ENCODE measurements around the gene DUSP16.
A peak's percentile ranks its signal among the peaks of the same experiment; 100 is the strongest.

DUSP16 gene

DNA sequence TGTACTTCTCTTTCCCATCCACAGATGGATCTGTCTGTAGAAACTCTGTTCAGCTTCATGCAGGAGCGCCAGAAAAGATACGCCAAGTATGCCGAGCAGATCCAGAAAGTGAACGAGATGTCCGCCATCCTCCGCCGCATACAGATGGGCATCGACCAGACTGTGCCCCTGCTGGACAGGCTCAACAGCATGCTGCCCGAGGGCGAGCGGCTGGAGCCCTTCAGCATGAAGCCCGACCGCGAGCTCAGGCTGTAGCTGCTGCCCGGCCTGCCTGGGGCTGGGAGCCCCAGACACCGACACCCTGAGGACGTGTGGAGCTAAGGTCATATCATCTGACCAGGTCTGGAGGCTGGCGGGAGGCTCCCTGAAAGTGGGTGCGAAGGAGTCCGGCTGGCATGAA, 97.1 kb downstream of the DUSP16 start:
- DNase-seq = no peak

DNA sequence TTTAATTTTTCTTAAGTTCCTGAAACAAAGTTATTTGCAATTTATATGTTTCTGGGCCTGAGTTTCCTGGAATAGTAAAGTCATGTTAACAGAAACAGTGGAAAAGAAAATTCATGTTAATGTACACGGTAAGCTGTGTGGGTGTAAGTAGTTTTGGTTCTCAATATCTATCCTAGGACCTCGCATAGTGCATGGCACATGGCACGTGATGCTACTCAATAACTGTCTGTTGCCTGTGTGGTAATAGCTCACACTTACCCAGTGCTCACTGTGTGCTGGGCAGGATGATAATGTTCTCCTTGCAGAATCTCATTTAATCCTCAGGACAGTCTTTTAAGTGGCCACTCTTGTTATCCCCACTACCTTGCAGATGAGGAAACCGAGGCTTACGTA, 100.7 kb downstream of the DUSP16 start:
- no peak for DNase-seq

- no peak for DNase-seq
Measured at GRCh38 chr12:12460935-12461922, 101.4 kb downstream of the DUSP16 start.

- no peak for DNase-seq
Measured at GRCh38 chr12:12456637-12457036, 106.0 kb downstream of the DUSP16 start.

GRCh38 chr12:12454315-12454714, 108.3 kb downstream of the DUSP16 start:
- no peak for DNase-seq

- DNase-seq = no peak
Measured at GRCh38 chr12:12453635-12454034, 109.0 kb downstream of the DUSP16 start.

DNA sequence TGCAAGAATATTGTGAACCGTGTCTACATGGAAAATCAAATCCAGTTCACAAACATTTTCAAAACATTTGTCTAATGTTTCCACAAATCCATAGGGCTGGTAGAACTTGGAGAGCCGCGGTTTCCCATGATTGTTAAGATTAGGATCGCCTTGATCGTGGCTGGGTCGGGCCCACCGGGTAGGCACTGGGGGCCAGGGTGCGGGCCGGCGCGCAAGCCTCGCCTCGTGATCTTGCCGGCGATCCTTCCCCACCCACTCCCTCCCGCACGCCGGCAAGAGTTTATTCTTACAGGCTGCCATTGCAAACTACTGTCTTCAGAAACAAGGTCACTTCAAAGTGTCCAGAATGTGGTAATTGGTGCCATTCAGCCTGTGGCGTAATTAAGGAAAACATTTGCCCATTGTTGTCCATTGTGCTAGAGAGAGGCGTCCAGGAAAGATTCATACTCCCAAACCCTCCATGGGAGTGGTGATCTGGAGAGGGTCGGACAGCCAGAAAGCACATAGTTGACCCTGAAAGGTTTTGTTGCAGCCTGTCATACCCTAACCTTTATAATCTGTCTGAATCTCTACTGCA, 110.2 kb downstream of the DUSP16 start:
- no peak for DNase-seq

DNA sequence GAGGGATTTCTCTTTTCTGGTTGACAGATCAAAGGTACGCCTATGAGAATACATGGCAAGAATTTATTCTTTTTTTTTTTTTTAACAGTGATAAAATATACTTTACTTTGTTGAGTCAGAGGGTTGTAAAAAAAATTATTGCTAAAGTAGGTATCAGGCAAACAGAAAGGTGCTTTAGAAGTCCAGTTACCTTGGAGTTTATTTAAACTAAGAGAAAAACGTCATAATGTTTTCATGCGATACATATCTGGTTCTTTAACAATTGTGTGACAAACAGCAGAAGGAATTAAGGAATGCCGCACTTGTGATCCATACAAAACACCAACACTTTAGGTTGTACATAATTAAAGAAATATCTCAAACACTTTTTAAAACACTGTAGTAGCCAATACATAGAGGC, 111.6 kb downstream of the DUSP16 start:
- DNase-seq = no peak

DNA sequence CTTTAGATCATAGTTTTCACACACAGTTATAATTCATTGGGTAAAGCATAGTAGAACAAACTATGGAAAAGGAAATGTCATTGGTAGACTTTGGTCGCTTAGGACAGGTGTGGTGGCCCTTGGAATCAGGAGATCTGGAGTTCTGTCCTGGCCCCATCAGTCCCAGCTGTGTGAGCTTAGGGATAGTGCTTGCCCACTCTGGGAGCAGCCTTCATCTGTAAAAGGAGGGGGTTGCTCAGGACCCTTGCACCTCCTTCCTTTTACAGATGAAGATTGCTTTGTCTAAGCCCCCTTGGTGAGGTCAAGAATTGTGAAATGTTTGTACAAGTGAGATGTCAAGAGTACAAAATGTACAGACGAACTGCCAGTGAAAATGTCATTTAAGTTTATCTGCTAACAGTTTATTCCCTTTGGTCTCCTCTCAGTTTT, 112.6 kb downstream of the DUSP16 start:
- DNase-seq = no peak

- no peak for DNase-seq
Measured at GRCh38 chr12:12449533-12450025, 113.1 kb downstream of the DUSP16 start.

GRCh38 chr12:12447837-12448236, 114.8 kb downstream of the DUSP16 start:
- DNase-seq = no peak

DNA sequence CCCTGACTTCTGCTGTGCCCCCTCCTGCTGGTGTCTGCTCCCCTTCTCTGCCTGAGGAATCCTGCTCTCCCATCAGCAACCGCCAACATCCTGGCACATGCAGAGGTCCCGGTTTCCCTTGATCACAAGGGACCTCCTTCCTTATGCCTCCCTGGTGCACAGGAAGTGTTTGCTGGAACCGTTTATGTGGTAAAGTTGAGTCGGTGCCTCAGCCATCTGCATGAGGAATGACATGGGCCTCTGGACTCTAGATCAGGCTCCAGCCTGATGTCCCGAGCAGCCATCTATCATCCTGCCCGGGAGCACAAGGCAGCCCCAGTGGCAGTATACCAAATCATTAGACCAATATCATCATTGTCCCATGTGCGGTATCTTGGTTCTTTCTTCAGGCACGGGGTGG, 115.4 kb downstream of the DUSP16 start:
- DNase-seq = no peak

DNA sequence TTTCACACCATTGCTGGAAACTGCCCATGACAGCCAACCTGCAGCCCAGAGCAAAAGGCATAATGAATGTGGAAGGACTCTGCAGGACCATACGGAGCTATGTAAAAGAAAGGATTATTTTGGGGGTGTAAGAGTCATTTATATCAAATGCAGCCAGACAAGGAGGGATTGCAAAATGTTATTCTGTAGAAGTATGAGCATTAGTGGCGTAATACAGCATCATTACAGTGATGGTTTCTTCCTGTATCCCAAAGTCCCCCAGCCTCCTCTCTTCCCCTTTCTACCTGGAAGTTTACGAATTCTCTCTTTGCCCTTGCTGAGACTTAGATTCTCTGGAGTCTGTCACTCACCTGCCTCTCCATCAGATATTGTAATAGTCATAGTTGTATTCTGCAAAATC, 115.9 kb downstream of the DUSP16 start:
- DNase-seq = no peak

DNA sequence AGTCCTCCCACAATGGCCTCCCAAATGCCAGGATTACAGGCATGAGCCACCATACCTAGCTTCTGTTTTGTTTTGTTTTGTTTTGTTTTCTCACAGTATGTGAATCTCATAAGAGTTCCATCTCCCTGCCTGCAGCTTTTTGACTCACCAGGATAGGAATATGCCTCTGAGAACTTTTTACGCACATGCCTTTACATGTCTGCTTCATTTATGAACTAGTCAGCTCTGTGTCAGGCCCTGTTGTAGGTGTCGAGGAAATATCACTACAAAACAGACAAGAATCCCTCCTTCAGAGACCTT, 116.8 kb downstream of the DUSP16 start:
- DNase-seq = no peak

- no peak for DNase-seq
Measured at GRCh38 chr12:12445165-12445881, 117.3 kb downstream of the DUSP16 start.

- no peak for DNase-seq
Measured at GRCh38 chr12:12443431-12443878, 119.2 kb downstream of the DUSP16 start.

DNA sequence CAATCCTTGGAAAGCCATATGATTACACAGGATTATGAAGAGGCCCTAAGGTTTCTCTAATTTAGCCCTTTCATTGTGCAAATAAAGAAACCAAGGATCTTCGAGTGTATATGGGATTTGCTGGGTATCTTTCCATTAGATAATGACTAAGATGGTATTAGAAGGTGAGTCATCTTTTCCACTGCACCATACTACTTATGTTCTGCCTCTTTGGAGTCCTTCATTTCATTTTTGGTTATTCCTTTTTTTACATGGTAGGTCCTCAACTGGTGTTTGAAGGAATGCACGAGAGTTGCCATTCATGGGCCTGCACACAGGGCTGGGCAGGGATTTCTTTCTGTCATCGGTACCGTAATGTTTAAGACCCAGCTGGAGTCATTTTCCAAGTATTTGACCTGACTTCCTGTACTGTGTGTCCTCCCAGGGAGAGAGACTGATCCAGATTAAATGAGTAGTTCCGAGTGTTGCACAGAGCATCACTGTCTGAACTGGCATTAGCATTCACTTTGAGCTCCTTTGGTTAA, 120.1 kb downstream of the DUSP16 start:
- no peak for DNase-seq

DNA sequence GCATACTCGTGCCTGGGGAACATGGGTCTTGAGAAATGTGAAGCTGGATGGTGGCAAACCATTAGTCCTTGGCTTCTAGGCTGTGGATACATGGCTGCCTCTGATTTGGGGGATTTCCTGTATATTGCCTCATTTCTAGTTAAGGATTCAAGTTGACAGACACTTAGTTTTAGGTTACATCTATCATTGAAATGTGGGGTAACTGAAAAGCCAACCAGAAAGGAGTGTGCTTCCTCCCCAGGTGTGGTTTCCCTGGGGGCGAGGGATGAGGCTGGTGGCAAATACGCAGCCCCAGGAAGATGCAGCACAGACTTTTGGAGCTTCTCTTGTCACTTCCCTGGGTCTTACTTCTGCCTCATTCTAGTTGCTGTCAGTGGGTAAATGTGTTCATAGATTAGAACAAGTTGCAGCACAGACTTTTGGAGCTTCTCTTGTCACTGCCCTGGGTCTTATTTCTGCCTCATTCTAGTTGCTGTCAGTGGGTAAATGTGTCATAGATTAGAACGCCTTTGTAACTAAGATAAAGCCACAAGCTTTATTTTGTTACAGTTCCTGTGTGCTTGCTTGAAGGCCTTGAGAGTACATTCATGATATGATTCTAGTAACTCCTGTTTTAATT, 120.7 kb downstream of the DUSP16 start:
- DNase-seq = peak; percentile 69

GRCh38 chr12:12441429-12441807, 121.2 kb downstream of the DUSP16 start:
- no peak for DNase-seq

- DNase-seq = no peak
Measured at GRCh38 chr12:12440784-12441428, 121.8 kb downstream of the DUSP16 start.

DNA sequence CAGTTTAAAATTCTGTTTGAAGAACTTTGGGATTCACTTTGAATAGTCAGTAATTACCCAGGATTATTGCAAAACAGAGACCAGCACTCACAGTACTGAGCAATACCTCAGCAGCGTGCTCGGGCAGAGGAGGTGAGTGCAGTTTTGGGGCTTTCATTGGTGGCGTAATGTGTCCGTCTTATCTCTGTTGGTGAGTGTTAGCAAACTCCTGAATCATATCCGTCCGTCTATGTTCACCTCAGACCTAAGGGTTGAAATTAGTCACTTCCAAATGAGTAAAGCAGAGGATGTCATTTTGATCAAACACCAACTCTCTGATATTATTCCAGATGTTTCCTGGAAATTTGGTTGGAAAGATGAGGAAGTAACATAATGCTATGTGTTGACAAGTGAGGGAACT, 123.0 kb downstream of the DUSP16 start:
- no peak for DNase-seq

DNA sequence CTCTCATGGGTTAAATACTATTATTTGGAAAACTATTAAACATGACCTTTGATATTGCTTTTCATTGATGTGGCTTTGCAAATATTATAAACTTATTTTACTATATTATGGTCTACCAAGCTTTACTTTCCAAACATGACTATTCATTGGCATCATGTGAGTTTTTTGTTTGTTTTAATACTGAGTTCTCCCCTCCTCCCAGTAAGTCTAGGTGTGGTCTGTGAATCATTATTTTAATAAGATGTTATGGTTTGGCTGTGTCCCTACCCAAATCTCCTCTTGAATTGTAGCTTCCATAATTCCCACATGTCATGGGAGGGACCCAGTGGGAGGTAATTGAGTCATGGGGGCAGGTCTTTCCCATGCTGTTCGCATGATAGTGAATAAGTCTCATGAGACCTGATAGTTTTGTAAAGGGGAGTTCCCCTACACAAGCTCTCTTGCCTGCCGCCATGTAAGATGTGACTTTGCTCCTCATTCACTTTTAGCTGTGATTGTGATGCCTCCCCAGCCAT, 125.8 kb downstream of the DUSP16 start:
- DNase-seq = no peak

Measured in activated T-cell treated with anti-CD3 and anti-CD28 coated beads, Interleukin-2, amount 50 U/mL, for 1 hour (primary cell).